Fibroblast of the conjunctiva (primary cell): ENCODE results near the gene TULP4.

ENCODE experiments used
- DNase-seq: peaks from one replicate; pipeline ENCODE4 v3.0.0-alpha.2; 2010; ENCODE audit warnings: low read depth

Gene TULP4

GRCh38 chr6:158358450-158359077 lies 46.3 kb downstream of the TULP4 start:
- no peak for DNase-seq

GRCh38 chr6:158361068-158361467 lies 48.8 kb downstream of the TULP4 start:
- DNase-seq = no peak

- no peak for DNase-seq
These were observed 49.9 kb downstream of the TULP4 start for GRCh38 chr6:158361961-158362669.

- no peak for DNase-seq
These were observed 54.1 kb downstream of the TULP4 start for GRCh38 chr6:158366363-158366762.

- DNase-seq = no peak
These were observed 55.6 kb downstream of the TULP4 start for GRCh38 chr6:158367816-158368215.

- DNase-seq = no peak
These were observed 57.0 kb downstream of the TULP4 start for GRCh38 chr6:158369241-158369640.

- DNase-seq = no peak
These were observed 58.5 kb downstream of the TULP4 start for GRCh38 chr6:158370805-158371204.

- DNase-seq = no peak
These were observed 59.0 kb downstream of the TULP4 start for GRCh38 chr6:158371261-158371660.

GRCh38 chr6:158372574-158372973 lies 60.3 kb downstream of the TULP4 start:
- DNase-seq = no peak

- no peak for DNase-seq
These were observed 60.9 kb downstream of the TULP4 start for GRCh38 chr6:158373214-158373613.

GRCh38 chr6:158374020-158374419 lies 61.8 kb downstream of the TULP4 start:
- no peak for DNase-seq

- no peak for DNase-seq
These were observed 64.4 kb downstream of the TULP4 start for GRCh38 chr6:158376631-158377081.

- DNase-seq = no peak
These were observed 65.6 kb downstream of the TULP4 start for GRCh38 chr6:158377860-158378259.

GRCh38 chr6:158379336-158379735 lies 67.1 kb downstream of the TULP4 start:
- no peak for DNase-seq

- DNase-seq = no peak
These were observed 68.9 kb downstream of the TULP4 start for GRCh38 chr6:158381214-158381613.

GRCh38 chr6:158382491-158382890 lies 70.2 kb downstream of the TULP4 start:
- DNase-seq = no peak

- DNase-seq = no peak
These were observed 70.8 kb downstream of the TULP4 start for GRCh38 chr6:158383057-158383456.

- DNase-seq = no peak
These were observed 71.3 kb downstream of the TULP4 start for GRCh38 chr6:158383542-158383941.

- DNase-seq = no peak
These were observed 72.4 kb downstream of the TULP4 start for GRCh38 chr6:158384671-158385110.

- DNase-seq = no peak
These were observed 74.8 kb downstream of the TULP4 start for GRCh38 chr6:158387036-158387435.

- DNase-seq = no peak
These were observed 75.3 kb downstream of the TULP4 start for GRCh38 chr6:158387578-158387977.

GRCh38 chr6:158388727-158389126 lies 76.5 kb downstream of the TULP4 start:
- DNase-seq = no peak

GRCh38 chr6:158389193-158389919 lies 77.1 kb downstream of the TULP4 start:
- DNase-seq = no peak
